Lung (tissue), 12 donors: ENCODE data around the gene GDF7. TPM values are rescaled to one million over a fixed set of nuclear protein-coding genes. Genes with fewer than 3 reads are reported as not detected.
A peak's percentile ranks its signal among the peaks of the same experiment; 100 is the strongest.

Experiments used
- ATAC-seq: fragments of 200-7000 bp; cut with Tn5 transposase; one replicate; pipeline ENCODE4 v1.9.1; 2020; ENCODE audit warnings: moderate number of reproducible peaks; ENCODE audit not compliant: insufficient read depth, low FRiP score
- DNase-seq, 3 donors: peaks; one replicate each; pipeline ENCODE4 v3.0.0-alpha.2; 2013 to 2017
- H3K27ac ChIP-seq, 2 donors: one replicate each; pipeline ENCODE4 v1.5.1; 2013; ENCODE audit warnings: mild to moderate bottlenecking in 2 of 2, moderate library complexity in 2 of 2, control low read depth in 1 of 2, inconsistent platforms in 1 of 2, low read depth in 1 of 2, low read length in 1 of 2
- H3K27me3 ChIP-seq, 3 donors: one replicate each; pipeline ENCODE4 v1.5.1; 2013; ENCODE audit warnings: low read length in 2 of 3; ENCODE audit not compliant: control insufficient read depth in 3 of 3, insufficient read depth in 3 of 3
- H3K36me3 ChIP-seq, 4 donors: one replicate each; pipeline ENCODE4 v1.5.1; 2013; ENCODE audit warnings: low read length in 4 of 4, mild to moderate bottlenecking in 1 of 4, moderate library complexity in 1 of 4; ENCODE audit not compliant: control insufficient read depth in 4 of 4, insufficient read depth in 4 of 4
- H3K4me1 ChIP-seq, 5 donors: one replicate each; pipeline ENCODE4 v1.5.1; 2013; ENCODE audit warnings: low read length in 5 of 5, mild to moderate bottlenecking in 2 of 5, moderate library complexity in 1 of 5; ENCODE audit not compliant: control insufficient read depth in 5 of 5, insufficient read depth in 5 of 5
- H3K4me3 ChIP-seq: one replicate; pipeline ENCODE4 v1.5.1; 2013; ENCODE audit warnings: mild to moderate bottlenecking, control low read depth, moderate library complexity
- H3K9ac ChIP-seq, 2 donors: one replicate each; pipeline ENCODE4 v1.5.1; 2013; ENCODE audit warnings: low read length in 2 of 2, control low read depth in 1 of 2; ENCODE audit not compliant: insufficient read depth in 1 of 2
- H3K9me3 ChIP-seq, 4 donors: one replicate each; pipeline ENCODE4 v1.5.1; 2013; ENCODE audit warnings: low read length in 3 of 4, mild to moderate bottlenecking in 1 of 4, moderate library complexity in 1 of 4; ENCODE audit not compliant: control insufficient read depth in 4 of 4, insufficient read depth in 3 of 4
- CTCF ChIP-seq: IDR thresholded peaks from 2 replicates; pipeline ENCODE4 v1.5.1; 2012; ENCODE audit warnings: mild to moderate bottlenecking; ENCODE audit errors: control extremely low read depth, extremely low read depth
- WGBS, 2 donors: extraction: QIAGEN DNeasy Blood & Tissue Kit; methylation state at CpG; one replicate each; pipeline ENCODE4 v1.1.7; 2013; 5-methylcytosine and 5-hydroxymethylcytosine counted together
- polyA plus RNA-seq, 2 donors: library from polyadenylated mRNA; stranded (reverse); fragments of 200-250 nt; gene quantifications; one replicate each; pipeline ENCODE4 v1.2.1, GENCODE V29; 2013
- total RNA-seq, 2 donors: library from RNA; depleted of rRNA in 1 of 2; stranded (reverse); fragments of >200 nt in 1 of 2; gene quantifications; one replicate each; pipeline ENCODE4 v1.2.1, GENCODE V29; 2014 to 2021
- donor health status: control.
- donor health status: control.
- donor health status: Bipolar disorder and iron deficiency.
- donor health status: healthy.
- donor health status: DM: yes; HTN: yes; CAD: no.

The GDF7 gene
- total and polyA plus RNA-seq, 4 donors = 0.10 to 0.54 (median 0.31) TPM

GRCh38 chr2:20632446-20632990 is 34.4 kb upstream of the GDF7 start:
- no peak for TF ChIP-seq CTCF
- Histone ChIP-seq H3K27ac (peak overlapping the region in 1 of 2 donors; percentile 55), H3K36me3 (peaks cover 0 to 18% (median 0%) of the 10 kb centered on the region in 4 donors), H3K27me3 (no peaks in the 10 kb centered on the region), H3K9ac (no peak overlapping the region), H3K4me3 (no peak overlapping the region), H3K9me3 (no peaks in the 10 kb centered on the region), H3K4me1 (peaks cover 0 to 35% (median 8%) of the 10 kb centered on the region in 5 donors)
- DNase-seq (no peak), ATAC-seq (no peak)
- 95 to 96% methylated on average over 7 of the region's 7 CpGs for WGBS, 2 donors

DNA sequence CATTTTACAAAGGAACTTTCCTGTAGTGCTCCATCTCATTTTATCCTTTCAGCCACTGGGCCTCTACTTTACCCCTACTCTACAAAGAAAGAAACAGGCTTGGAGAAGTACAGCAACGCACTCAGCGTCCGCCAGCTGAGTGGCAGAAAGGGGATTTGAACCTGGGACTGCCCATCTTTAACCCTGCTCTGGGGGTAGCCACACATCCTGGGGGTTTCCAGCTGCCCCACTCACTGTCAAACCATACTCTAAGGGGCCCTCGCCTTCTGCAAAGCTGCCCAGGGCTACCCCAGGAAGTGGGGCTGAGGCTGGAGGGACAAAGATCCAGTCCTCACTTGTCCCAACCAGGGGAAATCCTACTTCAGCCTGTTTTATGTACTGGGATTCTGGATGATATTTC is 33.9 kb upstream of the GDF7 start:
- no peak for ATAC-seq
- Histone ChIP-seq H3K36me3 (peaks cover 0 to 20% (median 0%) of the 10 kb centered on the region in 4 donors), H3K9ac (no peak overlapping the region), H3K27me3 (no peaks in the 10 kb centered on the region), H3K4me1 (peaks cover 0 to 35% (median 8%) of the 10 kb centered on the region in 5 donors), H3K27ac (peak overlapping the region in 1 of 2 donors; percentile 84), H3K9me3 (no peaks in the 10 kb centered on the region), H3K4me3 (no peak overlapping the region)
- no peak for DNase-seq
- WGBS, 2 donors = 94 to 97% methylated on average over 4 of the region's 4 CpGs
- no peak for TF ChIP-seq CTCF

DNA sequence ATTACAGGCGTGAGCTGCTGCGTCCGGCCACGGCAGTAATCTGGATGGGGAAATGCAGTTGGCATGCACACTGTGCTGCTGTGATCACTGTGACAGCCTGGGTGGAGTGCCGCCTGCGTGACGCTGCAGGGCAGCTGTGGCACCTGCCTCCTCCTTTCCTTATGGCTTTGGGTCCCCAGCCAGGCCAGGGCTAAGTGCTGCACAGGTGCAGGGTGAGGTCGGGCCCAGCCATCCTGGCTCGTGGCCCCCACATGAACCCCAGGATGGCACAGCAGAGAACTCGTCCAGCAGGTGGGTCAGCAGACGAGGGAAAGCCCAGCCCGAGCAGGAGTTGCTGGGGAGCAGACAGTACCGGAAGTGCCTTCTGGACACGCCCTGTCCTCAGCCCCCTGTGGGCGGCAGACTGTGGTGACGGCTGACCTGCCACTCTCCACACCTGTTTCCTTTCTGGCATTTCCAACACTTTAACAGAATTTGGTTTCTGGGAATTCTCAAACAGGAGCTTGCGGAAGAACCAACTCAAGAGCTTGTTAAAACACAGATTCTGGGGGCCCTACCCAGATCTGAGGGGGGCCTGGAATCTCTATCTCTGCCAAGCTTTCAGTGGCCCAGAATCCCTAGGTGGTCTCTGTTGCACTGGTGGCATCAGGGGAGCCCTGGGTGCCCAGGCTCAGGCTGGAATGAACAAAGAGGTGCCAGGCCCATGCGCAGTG is 33.0 kb upstream of the GDF7 start:
- Histone ChIP-seq H3K4me1 (peaks cover 0 to 33% (median 8%) of the 10 kb centered on the region in 5 donors), H3K9ac (peak overlapping the region in 1 of 2 donors; percentile 24)
- peak; percentile 82 for ATAC-seq

More for the DNA sequence above, 33.0 kb upstream of the GDF7 start:
- Histone ChIP-seq H3K27me3 (no peaks in the 10 kb centered on the region), H3K36me3 (peaks cover 0 to 30% (median 0%) of the 10 kb centered on the region in 4 donors), H3K27ac (peak overlapping the region in 1 of 2 donors; percentile 84), H3K4me3 (no peak overlapping the region), H3K9me3 (no peaks in the 10 kb centered on the region)
- 40 to 65% methylated on average over 18 of the region's 18 CpGs for WGBS, 2 donors
- peak; percentile 42 to 58 (median 49) for DNase-seq
- no peak for TF ChIP-seq CTCF
